SIG-M5 treated with dmso at 0.1 percent for 504 hours (cell line): ENCODE data around the gene KNCN.
A peak's percentile ranks its signal among the peaks of the same experiment; 100 is the strongest.

Experiments
- DNase-seq: peaks from one replicate; lab custom pipeline; 2025; ENCODE audit not compliant: unreplicated experiment; lab: John Stamatoyannopoulos, UW

KNCN gene

DNA sequence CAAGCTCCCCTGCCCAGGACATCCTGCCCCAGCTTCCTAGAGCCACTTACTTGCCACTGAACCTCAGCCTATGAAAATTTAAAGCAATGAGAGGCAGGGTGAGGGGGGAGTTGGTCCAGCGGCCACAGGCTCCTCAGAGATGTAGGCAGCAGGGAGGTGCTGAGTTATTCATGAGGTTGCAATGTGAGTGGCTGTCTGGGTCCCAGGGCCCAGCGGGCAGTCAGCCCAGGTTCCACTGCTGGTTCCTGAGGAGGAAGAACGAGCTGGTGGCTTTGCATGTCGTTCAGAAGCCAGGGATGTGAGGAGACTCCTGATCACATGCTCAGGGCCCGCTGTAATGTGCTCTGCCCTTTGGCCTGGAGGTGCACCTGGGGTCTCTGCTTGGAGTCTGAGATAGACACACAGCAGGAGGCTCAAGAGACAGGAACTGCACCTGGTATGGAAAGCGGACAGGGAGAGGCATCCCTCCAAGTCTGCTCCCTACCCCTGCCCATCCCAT, at the start of gene KNCN:
Gene KNCN, minus strand, starts transcription at position 51 of the 499 bp plus-strand sequence. CDS start 432 bp downstream, outside the sequence.
- DNase-seq: no peak

DNA sequence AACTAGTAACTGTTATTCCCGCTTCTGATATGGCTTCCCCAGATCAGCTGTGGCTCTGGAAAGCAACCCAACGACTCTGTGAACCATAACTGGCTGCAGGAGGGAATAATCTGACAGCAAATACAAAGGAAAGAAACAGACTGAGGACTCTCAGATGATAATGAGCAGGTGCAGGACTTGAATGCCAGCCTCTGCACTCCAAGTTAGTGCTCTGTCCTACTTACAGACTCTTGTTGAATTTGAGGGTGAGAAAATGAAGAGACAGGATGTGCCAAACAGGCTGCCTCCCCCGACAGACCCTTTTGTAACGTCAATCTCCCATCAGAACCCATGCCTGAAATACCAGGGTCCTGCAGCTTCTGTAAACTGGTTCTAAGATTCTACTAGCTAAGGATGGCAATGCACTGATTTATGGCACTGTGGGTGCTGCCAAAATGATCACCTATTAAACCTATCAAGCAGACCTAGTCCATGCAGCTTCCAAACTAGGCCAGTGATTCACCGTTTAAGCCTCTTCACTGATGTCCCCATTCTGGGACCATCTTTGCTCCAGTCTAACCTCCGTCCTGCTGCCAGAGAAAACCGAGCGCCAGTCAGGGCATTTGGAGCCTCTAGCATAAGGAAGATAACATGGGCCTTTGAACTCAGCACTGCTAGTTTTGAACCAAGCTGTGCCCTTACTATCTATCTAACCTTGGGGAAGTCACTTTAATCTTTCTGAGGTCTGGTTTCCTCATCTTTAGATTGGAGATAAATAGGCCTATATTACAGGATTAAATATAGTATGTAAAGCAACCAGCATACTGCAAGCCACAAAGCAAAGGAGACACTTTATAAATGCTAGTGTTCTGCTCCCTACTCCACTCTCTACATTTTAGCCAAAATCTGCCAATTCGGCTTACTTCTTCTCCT, 47.9 kb upstream of the KNCN start:
- no peak for DNase-seq

DNA sequence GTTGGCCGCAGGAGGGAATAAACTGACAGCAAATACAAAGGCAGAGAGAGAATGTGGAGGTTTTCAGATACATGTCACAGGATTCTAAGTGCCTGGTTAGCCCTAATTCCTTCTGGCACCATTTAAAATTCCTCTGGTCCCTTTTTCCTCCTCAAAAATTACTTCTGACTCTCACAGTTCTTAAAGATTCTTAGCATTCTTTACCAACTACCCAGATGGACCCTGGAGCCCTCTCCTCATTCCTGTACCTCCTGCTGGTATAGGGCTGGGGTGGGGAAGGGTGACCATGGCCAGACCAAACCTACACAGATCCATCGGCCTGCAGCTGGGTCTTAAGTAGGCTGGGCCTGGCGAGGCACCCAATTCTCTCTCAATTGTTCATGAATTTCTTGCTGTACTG, 45.4 kb upstream of the KNCN start:
- no peak for DNase-seq

GRCh38 chr1:46596036-46596435, 44.6 kb upstream of the KNCN start:
- DNase-seq: no peak

GRCh38 chr1:46595127-46595526, 43.7 kb upstream of the KNCN start:
- peak; percentile 79 for DNase-seq

- DNase-seq: no peak
Observed at GRCh38 chr1:46594063-46594462, 42.6 kb upstream of the KNCN start.

DNA sequence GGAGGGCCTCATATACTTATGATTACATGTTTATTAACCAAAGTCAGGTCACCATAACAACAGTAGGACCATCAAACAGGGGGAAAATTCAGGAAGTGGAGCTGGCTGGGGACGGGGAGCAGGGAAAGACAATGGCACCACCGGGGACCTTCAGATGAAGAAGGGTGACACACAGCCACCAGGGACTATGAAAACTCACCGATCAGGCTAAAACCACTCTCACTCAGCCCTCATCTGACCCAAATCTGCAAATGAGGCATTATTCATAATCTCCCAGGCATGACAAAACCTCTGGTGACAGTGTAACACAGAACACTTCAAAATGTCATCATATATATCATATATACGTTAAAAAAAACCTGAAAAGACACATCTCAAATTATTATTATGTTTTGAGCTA, 41.4 kb upstream of the KNCN start:
- no peak for DNase-seq

DNA sequence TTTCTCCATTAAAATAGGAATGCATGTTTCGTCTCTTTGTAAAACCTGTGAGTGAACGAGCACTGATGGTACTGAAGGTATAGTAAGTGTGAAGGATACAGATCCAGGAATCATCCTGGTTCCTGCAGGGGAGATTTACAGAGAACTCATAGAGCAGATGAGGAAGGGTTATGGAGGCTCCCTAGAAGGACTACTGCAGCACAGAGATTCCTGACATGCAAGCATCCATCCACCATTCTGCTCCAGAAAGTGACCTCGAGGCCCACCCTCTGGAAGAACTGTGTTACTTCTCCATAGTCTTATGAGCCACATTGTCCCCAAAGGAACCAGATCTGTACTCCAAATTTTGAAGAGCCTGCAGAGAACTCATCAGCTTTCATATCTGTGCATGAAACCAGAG, 38.1 kb upstream of the KNCN start:
- DNase-seq: no peak

- DNase-seq: peak; percentile 90
Observed at GRCh38 chr1:46587069-46587468, 35.6 kb upstream of the KNCN start.

DNA sequence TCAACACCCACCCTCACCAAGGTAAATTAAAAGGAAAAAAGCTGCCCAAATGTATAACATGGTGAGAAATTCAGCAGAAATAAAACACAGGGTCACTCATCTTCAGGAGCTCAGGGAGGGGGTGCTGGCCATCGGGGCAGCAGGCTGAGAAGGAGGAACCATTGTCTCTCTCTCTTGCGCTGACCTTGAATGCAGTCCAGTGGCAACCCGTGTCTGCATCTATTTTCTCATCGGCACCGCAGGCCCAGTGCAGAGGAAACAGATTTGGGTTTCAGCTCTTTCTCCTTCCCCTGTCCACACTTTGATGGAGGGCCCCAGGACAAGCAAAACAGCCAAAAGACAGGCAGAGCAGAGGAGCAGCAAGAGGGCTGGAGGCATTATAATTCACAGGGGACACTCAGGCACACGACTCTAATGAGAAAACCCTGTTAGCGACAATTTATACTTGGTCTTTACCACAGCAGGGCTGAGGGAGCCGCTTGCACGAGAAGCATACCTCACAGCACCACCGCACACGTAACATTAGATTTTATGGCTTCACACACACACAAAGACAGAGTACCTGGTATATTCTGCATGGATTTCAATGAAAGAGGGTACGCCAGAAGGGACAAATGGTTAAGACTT, 34.0 kb upstream of the KNCN start:
- no peak for DNase-seq

- no peak for DNase-seq
Observed at GRCh38 chr1:46583494-46583893, 32.0 kb upstream of the KNCN start.

DNA sequence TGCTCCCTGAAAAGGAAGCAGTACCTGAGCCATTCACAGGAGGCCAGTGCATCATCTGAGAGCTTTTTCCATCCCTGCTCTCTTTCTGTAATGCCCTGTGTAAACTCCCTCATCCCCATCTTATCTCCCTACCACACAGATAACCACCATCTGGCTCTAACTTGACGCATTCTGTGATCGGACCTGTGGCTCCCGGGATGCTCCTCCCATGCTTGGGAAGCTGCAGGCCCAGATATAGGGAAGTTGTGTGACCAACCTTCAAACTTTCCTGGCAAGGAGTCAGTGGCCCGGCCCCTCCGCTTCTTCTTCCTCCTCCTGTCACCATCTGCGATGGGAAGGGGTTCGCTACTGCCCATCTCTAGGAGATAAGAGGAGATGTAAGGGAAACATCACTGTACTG, 31.5 kb upstream of the KNCN start:
- DNase-seq: no peak

DNA sequence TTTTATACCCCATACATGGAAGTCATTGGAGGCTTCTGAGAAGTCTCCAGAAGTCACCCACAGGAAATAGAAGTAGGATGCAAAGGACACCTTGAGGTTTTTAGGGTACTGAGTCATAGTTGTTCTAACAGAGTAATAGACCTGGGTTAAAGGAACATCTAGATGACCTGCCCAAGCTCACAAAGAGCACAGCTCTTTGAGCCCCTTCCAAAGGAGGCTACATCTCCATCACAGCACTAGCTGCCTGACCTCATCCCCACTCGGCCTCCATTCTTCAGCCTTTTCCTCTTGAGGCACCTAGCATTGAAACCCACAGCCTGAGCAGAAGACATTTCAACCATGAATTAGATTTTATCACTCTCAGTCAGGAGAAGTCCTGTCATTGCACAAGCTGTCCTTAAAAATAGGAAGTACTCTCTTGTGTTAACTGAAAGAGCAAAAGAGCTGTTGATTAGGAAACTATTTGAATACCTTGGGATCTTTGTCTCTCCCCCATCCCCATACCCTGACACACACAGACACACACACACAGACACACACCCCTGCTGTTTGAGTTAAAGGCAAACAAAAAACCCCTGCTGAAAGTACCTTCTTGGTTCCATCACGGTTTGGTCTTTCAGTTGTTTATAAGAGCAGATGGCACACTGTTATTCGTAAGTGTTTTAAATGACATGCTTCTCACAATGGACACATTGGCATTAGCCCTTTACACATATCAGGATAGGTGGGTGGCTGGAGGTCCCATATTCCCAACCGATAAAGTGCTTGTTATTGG, 30.4 kb upstream of the KNCN start:
- DNase-seq: peak; percentile 93

DNA sequence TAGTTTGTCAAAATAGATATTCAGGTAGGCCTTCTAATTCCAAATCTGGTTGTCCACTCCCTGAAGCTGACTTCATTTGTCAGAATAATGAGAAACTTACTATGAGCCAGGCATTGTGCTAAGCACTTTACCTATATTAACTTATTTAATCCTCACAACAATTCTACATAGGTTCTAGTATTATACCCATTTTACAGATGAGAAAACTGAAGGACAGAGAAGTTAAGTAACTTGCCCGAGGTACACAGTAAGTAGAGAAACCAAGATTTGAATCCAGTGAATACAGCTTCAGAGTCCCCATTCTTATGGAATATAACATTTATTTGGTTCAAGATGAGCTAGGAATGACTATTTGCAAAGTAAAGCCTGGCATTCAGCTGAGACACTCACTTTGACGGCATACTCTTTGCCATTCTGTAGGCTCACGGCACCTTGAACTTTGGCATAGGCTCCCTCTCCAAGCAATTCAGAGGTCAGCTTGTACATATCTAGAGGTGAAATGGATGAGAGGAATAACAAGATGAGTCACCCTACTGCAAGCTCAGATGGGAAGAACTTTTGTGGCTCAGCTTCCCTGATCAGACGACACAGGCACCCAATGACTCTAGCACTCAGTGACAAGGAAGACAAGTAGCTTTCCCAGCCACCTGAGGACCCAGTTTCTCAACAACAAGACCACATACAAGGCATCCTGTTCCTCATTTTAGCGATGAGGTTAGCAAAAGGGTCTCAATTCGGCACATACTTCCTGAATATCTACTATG, 28.9 kb upstream of the KNCN start:
- peak; percentile 88 for DNase-seq

- no peak for DNase-seq
Observed at GRCh38 chr1:46577671-46578070, 26.2 kb upstream of the KNCN start.

DNA sequence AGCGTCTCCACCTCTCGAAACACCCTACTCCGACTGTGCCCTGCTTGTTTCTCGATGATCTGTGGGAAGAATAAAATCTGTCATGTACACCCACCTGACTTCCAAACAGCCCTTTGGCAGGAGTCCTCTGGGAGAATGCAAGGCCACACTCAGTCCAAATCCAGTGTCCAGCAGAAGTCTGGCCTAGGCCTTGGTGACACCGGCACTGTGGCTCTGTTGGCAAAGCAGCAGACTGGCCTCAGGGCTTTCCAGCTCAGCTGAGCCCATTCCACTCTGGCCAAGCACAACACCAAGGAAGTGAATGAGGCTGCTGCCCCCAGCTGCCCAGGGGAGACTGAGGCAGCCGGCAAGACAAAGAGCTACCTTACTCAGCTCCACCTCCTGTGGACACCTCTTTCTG, 25.1 kb upstream of the KNCN start:
- DNase-seq: no peak

- DNase-seq: no peak
Observed at GRCh38 chr1:46575778-46576177, 24.3 kb upstream of the KNCN start.

DNA sequence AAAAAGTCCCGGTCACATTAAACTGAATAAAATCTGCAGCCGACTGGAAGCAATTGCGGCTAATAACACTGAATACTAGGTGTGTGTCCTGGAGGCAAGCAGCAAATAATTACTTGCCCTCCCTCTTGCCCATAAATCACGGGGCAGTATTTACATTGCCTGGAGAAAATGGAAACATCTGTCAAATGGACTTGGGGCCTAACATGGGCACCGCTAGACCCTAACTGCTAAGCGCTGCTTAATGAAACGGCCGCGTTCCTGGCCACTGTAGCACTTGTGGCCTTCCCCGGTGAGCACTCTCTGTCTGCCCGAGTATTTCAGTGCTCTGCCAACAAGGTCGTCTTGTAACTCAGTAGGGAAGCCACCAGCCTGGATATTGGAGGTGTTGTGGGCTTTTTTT, 23.9 kb upstream of the KNCN start:
- DNase-seq: no peak

- DNase-seq: no peak
Observed at GRCh38 chr1:46571691-46572225, 20.3 kb upstream of the KNCN start.

- DNase-seq: no peak
Observed at GRCh38 chr1:46569884-46570725, 18.7 kb upstream of the KNCN start.
